Fibroblast of villous mesenchyme (primary cell): ENCODE measurements around the gene CLDN5. TPM values are rescaled to one million over a fixed set of nuclear protein-coding genes. Genes with fewer than 3 reads are reported as not detected.

Experiments
- DNase-seq: peaks from one replicate; pipeline ENCODE4 v3.0.0-alpha.2; 2010; ENCODE audit warnings: low read depth
- H3K4me3 ChIP-seq: 2 replicates; pipeline ENCODE4 v1.5.1; 2011; ENCODE audit warnings: low read depth, mild to moderate bottlenecking, low read length
- total RNA-seq: library from RNA; depleted of rRNA; stranded (reverse); fragments of >200 nt; gene quantifications from 2 replicates; pipeline ENCODE4 v1.2.3, GENCODE V29; 2012
- TF ChIP-seq, protein P1 (sequence below): IDR thresholded peaks from 2 replicates; pipeline ENCODE4 v1.5.1; 2012; ENCODE audit warnings: low read depth, mild to moderate bottlenecking, low read length; ENCODE audit not compliant: insufficient read depth

Gene CLDN5
- total RNA-seq, 1 donor: not detected

DNA sequence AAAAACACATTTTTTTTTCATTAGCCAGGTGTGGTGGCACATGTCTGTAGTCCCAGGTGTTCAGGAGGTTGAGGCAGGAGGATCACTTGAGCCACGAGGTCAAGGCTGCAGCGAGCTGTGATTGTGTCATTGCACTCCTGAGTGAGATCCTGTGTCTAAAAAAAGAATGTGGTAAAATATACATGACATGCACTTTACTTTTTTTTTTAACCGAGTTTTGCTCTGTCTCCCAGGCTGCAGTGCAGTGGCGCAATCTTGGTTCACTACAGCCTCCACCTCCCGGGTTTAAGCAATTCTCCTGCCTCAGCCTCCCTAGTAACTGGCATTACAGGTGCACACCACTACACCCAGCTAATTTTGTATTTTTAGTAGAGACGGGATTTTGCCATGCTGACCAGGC, 22.5 kb upstream of the CLDN5 start:
- TF ChIP-seq, protein P1, sequence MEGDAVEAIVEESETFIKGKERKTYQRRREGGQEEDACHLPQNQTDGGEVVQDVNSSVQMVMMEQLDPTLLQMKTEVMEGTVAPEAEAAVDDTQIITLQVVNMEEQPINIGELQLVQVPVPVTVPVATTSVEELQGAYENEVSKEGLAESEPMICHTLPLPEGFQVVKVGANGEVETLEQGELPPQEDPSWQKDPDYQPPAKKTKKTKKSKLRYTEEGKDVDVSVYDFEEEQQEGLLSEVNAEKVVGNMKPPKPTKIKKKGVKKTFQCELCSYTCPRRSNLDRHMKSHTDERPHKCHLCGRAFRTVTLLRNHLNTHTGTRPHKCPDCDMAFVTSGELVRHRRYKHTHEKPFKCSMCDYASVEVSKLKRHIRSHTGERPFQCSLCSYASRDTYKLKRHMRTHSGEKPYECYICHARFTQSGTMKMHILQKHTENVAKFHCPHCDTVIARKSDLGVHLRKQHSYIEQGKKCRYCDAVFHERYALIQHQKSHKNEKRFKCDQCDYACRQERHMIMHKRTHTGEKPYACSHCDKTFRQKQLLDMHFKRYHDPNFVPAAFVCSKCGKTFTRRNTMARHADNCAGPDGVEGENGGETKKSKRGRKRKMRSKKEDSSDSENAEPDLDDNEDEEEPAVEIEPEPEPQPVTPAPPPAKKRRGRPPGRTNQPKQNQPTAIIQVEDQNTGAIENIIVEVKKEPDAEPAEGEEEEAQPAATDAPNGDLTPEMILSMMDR: no peak
- no peak overlapping the region for H3K4me3 ChIP-seq
- no peak for DNase-seq

DNA sequence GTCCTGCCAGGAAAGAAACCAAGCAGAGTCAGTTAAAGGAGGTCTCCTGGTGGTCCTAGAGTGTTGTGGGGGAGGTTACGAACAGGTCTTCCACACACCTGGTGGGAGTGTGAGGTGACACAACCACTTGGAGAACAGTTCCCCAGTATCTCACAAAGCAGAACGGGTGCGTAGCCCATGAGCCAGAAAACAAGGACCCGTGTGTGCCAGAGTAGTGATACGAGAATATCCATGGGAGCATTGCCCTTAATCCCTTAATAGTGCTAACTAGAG, 21.7 kb upstream of the CLDN5 start:
- no peak for DNase-seq

DNA sequence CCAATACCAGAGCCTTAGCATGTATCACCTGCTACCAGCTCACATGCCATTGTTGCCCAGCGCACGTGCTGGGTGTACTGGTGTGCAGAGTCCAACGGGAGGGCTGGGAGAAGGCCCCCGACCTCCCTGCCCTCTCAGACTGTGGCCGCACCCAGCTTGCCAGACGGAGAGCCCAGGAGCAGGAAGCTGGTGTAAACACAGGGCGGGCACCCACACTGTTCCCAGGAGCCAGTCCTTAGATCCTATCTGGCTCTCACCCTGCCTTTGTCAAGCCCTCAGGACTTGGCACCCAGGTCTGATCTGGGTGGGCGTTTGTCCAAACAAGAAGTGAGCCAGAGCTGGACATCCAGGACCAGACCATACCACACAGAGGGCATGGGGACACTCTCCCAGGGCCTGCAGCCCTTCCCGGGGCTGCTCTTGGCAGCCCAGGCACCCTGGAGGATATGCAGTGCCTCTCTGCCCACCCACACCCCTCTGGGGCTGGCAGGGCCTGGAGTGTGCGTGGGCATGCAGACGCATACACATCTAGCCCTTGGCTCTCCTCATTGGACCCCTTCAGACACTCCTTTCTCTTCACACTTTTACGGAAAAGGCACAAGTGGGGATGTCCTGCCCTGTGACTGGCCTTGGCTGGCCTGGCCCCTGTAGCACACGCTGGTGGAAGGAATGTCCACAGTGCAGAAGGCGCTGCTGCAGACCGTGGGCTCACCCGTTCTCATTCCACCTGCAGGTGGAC, 19.9 kb upstream of the CLDN5 start:
- no peak overlapping the region for H3K4me3 ChIP-seq
- TF ChIP-seq, protein P1: no peak
- DNase-seq: no peak

More for the DNA sequence above, 21.7 kb upstream of the CLDN5 start:
- TF ChIP-seq, protein P1: no peak
- no peak overlapping the region for H3K4me3 ChIP-seq

DNA sequence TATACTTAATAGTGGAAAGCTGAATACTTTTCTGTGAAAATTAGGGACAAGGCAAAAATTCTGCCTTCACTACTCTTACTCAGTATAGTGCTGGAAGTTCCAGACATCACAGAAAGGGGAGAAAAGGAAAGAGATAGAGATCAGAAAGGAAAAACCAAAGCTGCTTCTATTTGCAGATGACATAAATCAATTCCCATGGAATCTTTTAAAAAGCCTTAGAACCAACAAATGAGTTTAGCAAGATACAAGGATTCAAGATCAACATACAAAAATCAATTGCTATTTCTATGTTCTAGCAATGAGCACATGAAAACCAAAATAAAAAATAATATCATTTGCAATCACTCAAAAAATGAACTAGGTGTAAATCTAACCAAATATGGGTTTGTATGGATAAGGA, 16.2 kb upstream of the CLDN5 start:
- DNase-seq: no peak
- TF ChIP-seq, protein P1: no peak
- no peak overlapping the region for H3K4me3 ChIP-seq

DNA sequence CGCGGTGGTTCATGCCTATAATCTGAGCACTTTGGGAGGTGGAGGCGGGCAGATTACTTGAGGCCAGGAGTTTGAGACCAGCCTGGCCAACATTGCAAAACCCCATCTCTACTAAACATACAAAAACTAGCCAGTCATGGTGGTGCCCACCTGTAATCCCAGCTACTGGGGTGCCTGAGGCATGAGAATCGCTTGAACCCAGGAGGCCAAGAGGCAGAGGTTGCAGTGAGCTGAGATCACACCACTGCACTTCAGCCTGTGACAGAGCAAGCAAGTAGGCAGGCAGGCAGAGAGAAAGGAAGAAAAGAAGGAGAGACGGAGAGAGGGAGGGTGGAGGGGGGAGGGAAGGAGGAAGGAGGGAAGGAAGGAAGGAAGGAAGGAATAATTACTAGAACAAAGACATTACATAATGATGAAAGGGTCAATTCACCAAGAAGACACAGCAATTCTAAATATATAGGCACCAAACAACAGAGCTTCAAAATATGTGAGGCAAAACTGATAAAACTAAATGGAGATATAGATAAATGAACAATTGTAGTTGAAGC, 13.8 kb upstream of the CLDN5 start:
- H3K4me3 ChIP-seq: no peak overlapping the region
- DNase-seq: no peak
- TF ChIP-seq, protein P1: no peak

DNA sequence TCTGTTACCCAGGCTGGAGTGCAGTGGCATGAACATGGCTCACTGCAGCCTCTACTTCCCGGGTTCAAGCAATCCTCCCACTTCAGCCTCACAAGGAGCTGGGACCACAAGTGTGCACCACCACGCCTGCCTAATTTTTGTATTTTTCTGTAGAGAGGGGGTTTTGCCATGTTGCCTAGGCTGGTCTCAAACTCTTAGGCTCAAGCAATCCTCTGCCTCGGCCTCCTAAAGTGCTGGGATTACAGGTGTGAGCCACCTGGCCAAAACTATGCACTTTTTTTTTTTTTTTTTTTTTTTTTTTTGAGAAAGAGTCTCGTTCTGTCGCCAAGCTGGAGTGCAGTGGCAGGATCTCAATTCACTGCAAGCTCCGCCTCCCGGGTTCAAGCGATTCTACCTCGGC, 12.4 kb upstream of the CLDN5 start:
- TF ChIP-seq, protein P1: no peak
- DNase-seq: no peak
- H3K4me3 ChIP-seq: no peak overlapping the region

DNA sequence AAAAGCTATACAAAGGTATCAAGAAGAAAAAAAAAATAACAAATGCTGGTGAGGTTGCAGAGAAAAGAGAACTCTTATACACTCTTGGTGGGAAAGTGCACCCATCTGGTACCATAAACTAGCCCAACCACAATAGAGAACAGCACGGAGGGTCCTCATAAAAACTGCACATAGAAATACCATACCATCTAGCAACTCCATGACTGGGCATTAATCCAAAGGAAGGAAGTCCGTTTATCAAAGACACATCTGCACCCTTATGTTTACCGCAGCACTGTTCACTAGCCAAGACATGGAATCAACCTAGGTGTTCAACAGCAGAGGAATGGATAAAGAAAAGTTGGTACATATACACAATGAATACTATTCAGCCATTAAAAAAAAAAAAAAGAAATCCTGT, 10.8 kb upstream of the CLDN5 start:
- no peak for DNase-seq
- TF ChIP-seq, protein P1: no peak
- H3K4me3 ChIP-seq: no peak overlapping the region
